GM21526 (cell line): Measurements from ENCODE around the gene CD79A.

Experiments used
- ATAC-seq: cut with Tn5 transposase; IDR thresholded peaks from one replicate; pipeline ENCODE4 v1.9.1; 2021; ENCODE audit warnings: moderate library complexity; ENCODE audit not compliant: unreplicated experiment, low FRiP score

CD79A gene

DNA sequence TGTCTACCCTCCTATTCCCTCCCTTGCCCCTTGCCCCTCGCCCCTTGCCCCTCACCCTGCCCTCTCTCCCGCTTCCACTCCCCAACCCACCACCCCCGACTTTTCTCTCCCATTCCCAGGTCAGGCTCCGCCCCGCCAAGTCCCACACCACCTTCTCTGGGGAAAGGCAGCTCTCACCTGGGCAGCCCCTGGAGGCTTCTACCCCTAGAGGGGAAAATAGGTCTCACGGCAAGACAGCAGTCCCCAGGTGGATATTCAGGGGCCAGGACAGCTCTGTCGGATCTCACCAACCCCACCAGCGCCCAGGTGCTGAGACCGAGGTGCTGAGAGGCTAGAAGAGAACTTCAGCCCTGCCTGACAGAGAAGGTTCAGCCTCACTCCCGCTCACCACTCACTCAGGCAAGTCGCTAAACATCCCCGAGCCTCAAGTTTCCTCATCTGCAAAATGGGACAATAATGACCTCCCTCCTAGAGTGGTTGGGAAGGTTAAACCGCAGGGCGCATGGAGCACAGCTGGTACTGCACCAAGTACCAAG, 52.5 kb downstream of the CD79A start:
- no peak for ATAC-seq

DNA sequence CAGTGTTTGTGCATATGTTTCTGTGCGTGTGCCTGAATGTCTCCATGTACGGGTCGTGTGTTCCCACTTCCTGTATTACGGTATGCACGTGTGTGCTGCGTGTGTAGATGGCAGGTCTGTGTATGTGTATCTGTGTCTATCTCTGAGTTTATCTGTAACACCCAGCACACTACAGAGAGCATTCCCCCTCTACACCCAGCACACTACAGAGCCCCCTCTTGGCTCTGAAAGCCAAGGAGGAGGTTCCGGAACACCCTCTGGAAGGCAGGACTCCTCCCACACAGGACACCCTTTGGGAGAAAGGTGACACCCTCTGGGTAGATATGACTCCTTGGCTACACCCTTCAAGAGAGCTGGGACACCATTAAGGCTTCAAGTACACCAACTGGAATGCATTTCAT, 53.2 kb downstream of the CD79A start:
- ATAC-seq, result no peak
